Measurements from ENCODE around the gene TPST2. TPM values are rescaled to one million over a fixed set of nuclear protein-coding genes. Genes with fewer than 3 reads are reported as not detected.
"Not testable (repeated sequence)": the region's sequence is repeated elsewhere in the genome, so short reads cannot be mapped to it uniquely, and the experiment has no call there.

Gene TPST2
- total RNA-seq, 2 experiments from 2014 or later = 17.4 to 18.3 TPM

DNA sequence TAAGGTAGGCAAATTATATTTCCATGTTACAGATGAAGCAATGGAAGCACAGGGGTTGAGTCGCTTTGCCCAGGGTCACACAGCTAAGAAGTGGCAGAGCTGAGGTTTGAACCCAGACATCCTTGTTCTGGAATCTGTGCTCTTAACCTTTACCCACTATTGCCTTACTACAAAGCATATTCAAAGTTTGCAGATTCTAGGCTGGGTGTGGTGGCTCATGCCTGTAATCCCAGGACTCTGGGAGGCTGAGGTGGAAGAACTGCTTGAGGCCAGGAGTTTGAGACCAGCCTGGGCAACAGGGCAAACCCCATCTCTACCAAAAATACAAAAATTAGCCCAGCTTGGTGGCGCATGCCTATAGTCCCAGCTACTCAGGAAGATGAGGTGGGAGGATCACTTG lies 49.8 kb downstream of the TPST2 start:
- CTCF ChIA-PET = interaction anchor here (0.5 to 0.6 kb wide), 2 partner anchors 126 to 780 kb away, joined by 3 read pairs; no protein-coding TSS in a partner anchor
- DNase-seq (no peak), ATAC-seq (no peak)
- no peak overlapping the region for H3K4me3 Mint-ChIP-seq
- POLR2A ChIA-PET = no interaction called here
- H3K4me1 Mint-ChIP-seq = peaks cover 7% of the 10 kb centered on the region
- H3K27me3 Mint-ChIP-seq = no peaks in the 10 kb centered on the region
- intact Hi-C loops (cut with DNase I, micrococcal nuclease) = no loop called here
- no peaks in the 10 kb centered on the region for H3K9me3 Mint-ChIP-seq (ENCODE audit: low read depth)
- no peak overlapping the region for H3K27ac Mint-ChIP-seq
- H3K36me3 Mint-ChIP-seq (ENCODE audit: low read depth) = peaks cover 14% of the 10 kb centered on the region

GRCh38 chr22:26536762-26537134 lies 53.2 kb downstream of the TPST2 start:
- no peak for ATAC-seq
- intact Hi-C loops (cut with DNase I, micrococcal nuclease) = no loop called here
- no peak overlapping the region for H3K27ac Mint-ChIP-seq
- ChIA-PET POLR2A (no interaction called here), CTCF (interaction anchor here (0.7 to 1.2 kb wide), 2 partner anchors 14 to 175 kb away, joined by 3 to 6 read pairs; no protein-coding TSS in a partner anchor)
- H3K4me3 Mint-ChIP-seq = no peak overlapping the region
- H3K36me3 Mint-ChIP-seq (ENCODE audit: low read depth) = peaks cover 13% of the 10 kb centered on the region
- peaks cover 15% of the 10 kb centered on the region for H3K4me1 Mint-ChIP-seq
- no peaks in the 10 kb centered on the region for H3K9me3 Mint-ChIP-seq (ENCODE audit: low read depth)
- no peaks in the 10 kb centered on the region for H3K27me3 Mint-ChIP-seq
- DNase-seq = no peak

GRCh38 chr22:26536056-26536761 lies 53.7 kb downstream of the TPST2 start:
- POLR2A ChIA-PET = no interaction called here
- intact Hi-C loops (cut with DNase I, micrococcal nuclease) = no loop called here
- Mint-ChIP-seq H3K4me1 (peaks cover 15% of the 10 kb centered on the region), H3K36me3 (ENCODE audit: low read depth) (peaks cover 14% of the 10 kb centered on the region), H3K4me3 (no peak overlapping the region), H3K27ac (no peak overlapping the region), H3K27me3 (no peaks in the 10 kb centered on the region), H3K9me3 (ENCODE audit: low read depth) (no peaks in the 10 kb centered on the region)
- CTCF ChIA-PET = interaction anchor here (0.7 to 1.2 kb wide), 2 partner anchors 14 to 175 kb away, joined by 3 to 6 read pairs; no protein-coding TSS in a partner anchor
- ATAC-seq (no peak), DNase-seq (no peak)

- Mint-ChIP-seq H3K9me3 (ENCODE audit: low read depth) (no peaks in the 10 kb centered on the region), H3K4me3 (no peak overlapping the region), H3K27ac (peak overlapping the region; percentile 13), H3K36me3 (ENCODE audit: low read depth) (peaks cover 15% of the 10 kb centered on the region), H3K4me1 (peaks cover 15% of the 10 kb centered on the region), H3K27me3 (no peaks in the 10 kb centered on the region)
- ChIA-PET CTCF (interaction anchor here (0.6 to 1.1 kb wide), 3 partner anchors 9 to 30 kb away, joined by 4 to 5 read pairs (median 4); no protein-coding TSS in a partner anchor), POLR2A (no interaction called here)
- ATAC-seq (no peak), DNase-seq (no peak)
- intact Hi-C loops (cut with DNase I, micrococcal nuclease) = no loop called here
Observed at GRCh38 chr22:26535603-26535908, 54.4 kb downstream of the TPST2 start.

GRCh38 chr22:26534874-26535602 lies 54.9 kb downstream of the TPST2 start:
- Mint-ChIP-seq H3K4me3 (no peak overlapping the region), H3K27ac (peak overlapping the region; percentile 63), H3K9me3 (ENCODE audit: low read depth) (no peaks in the 10 kb centered on the region), H3K27me3 (no peaks in the 10 kb centered on the region), H3K36me3 (ENCODE audit: low read depth) (peaks cover 13% of the 10 kb centered on the region), H3K4me1 (peaks cover 15% of the 10 kb centered on the region)
- no peak for DNase-seq
- CTCF ChIA-PET = interaction anchor here (0.6 to 1.1 kb wide), 3 partner anchors 10 to 30 kb away, joined by 4 to 5 read pairs (median 4); no protein-coding TSS in a partner anchor
- intact Hi-C loops (cut with DNase I, micrococcal nuclease) = no loop called here
- ATAC-seq = peak; percentile 66
- POLR2A ChIA-PET = no interaction called here

DNA sequence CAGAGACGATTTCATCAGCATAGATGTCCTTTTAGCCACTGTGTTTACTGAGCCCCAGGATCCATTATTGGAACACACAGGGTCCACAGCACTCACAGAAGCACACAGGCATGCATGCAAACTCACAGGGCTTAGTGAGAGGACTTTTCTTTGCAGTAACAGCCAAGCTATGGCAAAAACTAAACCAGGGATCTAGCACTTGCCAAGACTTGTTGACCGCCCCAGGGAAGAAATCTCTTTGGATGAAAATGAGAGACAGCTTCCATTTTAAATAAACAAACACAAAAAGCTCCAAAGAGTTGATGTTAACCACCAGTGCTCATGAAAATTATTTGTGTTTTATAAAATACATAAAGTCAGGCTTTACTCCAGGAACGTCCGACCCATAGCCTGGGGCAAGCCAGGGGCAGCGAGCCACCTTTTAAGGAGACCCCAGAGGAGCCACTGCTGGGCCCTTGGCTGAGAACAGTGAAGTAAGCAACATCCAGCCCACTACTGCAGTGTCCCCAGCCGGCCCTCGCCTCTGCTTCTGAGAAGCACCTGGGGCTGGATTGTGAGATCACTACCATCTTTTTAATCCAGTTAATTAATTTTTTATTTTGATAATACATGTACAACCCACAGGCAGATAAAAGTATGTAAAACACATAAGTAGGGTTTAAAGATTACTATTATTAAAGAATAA lies 55.6 kb downstream of the TPST2 start:
- intact Hi-C loops (cut with DNase I, micrococcal nuclease) = no loop called here
- ATAC-seq (no peak), DNase-seq (no peak)
- ChIA-PET POLR2A (interaction anchor here (0.6 kb wide), 1 partner anchor 87 kb away, joined by 3 read pairs; the partner anchor contains the start of gene CRYBA4), CTCF (interaction anchor here (1.1 kb wide), 1 partner anchor 11 kb away, joined by 4 read pairs; no protein-coding TSS in a partner anchor)
- peaks cover 15% of the 10 kb centered on the region for H3K4me1 Mint-ChIP-seq
- no peaks in the 10 kb centered on the region for H3K27me3 Mint-ChIP-seq
- no peaks in the 10 kb centered on the region for H3K9me3 Mint-ChIP-seq (ENCODE audit: low read depth)
- H3K27ac Mint-ChIP-seq = peak overlapping the region; percentile 1
- H3K4me3 Mint-ChIP-seq = no peak overlapping the region
- H3K36me3 Mint-ChIP-seq (ENCODE audit: low read depth) = peaks cover 14% of the 10 kb centered on the region

DNA sequence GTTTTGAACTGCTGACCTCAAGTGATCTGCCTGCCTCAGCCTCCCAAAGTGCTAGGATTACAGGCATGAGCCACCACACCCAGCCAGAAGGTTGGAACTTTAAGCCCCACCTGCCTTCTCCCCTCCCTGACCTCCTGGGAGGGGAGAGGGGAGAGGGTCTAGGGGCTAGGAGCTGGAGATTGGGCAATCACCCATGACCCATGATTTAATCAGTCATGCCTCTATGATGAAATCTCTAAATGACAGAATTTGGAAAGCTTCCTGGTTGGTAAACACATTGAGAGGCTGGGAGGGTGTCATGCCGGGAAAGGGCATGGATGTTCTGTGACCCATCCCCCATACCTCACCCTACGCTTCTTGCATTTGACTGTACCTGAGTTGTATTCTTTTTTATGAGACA lies 60.6 kb downstream of the TPST2 start:
- ChIA-PET CTCF (interaction anchor here (1.2 kb wide), 1 partner anchor 26 kb away, joined by 3 read pairs; no protein-coding TSS in a partner anchor), POLR2A (no interaction called here)
- ATAC-seq = no peak
- DNase-seq = no peak
- H3K36me3 Mint-ChIP-seq (ENCODE audit: low read depth) = peaks cover 16% of the 10 kb centered on the region
- no peak overlapping the region for H3K27ac Mint-ChIP-seq
- intact Hi-C loops (cut with DNase I, micrococcal nuclease) = no loop called here
- no peak overlapping the region for H3K4me3 Mint-ChIP-seq
- H3K4me1 Mint-ChIP-seq = peaks cover 7% of the 10 kb centered on the region
- H3K27me3 Mint-ChIP-seq = no peaks in the 10 kb centered on the region
- H3K9me3 Mint-ChIP-seq (ENCODE audit: low read depth) = no peaks in the 10 kb centered on the region

GRCh38 chr22:26528518-26528917 lies 61.4 kb downstream of the TPST2 start:
- H3K36me3 Mint-ChIP-seq (ENCODE audit: low read depth) = peaks cover 17% of the 10 kb centered on the region
- H3K4me1 Mint-ChIP-seq; H3K27me3 Mint-ChIP-seq; intact Hi-C loops (cut with DNase I, micrococcal nuclease); POLR2A ChIA-PET; H3K4me3 Mint-ChIP-seq; H3K27ac Mint-ChIP-seq; ATAC-seq; DNase-seq; H3K9me3 Mint-ChIP-seq (ENCODE audit: low read depth): not testable (repeated sequence)
- CTCF ChIA-PET = interaction anchor here (1.2 kb wide), 1 partner anchor 26 kb away, joined by 3 read pairs; no protein-coding TSS in a partner anchor

DNA sequence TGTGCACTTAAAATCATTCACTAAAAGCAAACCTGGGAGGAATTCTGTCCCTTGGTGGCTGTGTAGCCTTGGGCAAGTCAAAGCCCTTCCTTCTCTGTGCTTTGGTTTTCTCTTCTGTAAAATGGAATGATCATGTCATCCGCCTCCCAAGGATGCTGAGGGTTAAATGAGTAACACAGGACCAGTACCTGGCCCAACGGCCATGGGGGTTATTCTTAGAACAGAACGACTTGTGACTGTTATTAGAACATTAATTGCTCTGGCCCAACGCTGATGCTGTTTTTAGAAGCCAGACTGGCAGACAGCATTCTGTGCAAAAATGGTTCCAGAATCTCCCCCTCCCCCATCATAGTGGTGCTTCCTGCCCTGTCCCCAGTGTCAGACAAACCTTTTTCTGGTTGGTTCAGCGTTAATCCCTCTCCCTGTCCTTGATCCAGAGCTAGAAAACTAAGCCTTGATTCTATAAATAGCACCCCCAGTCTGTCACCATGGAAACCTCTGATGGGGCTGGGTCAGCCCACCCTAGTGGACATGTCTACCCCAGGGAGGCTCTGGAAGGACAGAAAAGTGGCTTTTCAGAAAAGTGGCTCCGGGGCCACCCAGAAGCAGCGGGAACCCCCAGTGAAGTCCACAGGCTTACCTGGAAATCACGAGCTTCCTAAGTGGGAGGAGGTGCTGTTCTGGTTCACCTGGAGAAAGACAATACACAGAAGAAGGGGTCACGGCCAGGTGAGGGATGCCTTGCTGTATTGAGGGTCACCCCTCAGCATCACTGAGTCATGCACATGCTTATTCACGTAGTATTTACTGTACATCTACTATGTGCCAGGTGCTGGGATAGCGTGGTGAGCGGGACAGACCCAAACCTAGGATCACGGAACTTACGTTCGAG lies 62.1 kb downstream of the TPST2 start:
- intact Hi-C loops (cut with DNase I, micrococcal nuclease) = no loop called here
- Mint-ChIP-seq H3K4me1 (peaks cover 6% of the 10 kb centered on the region), H3K27ac (no peak overlapping the region), H3K36me3 (ENCODE audit: low read depth) (peaks cover 17% of the 10 kb centered on the region), H3K9me3 (ENCODE audit: low read depth) (no peaks in the 10 kb centered on the region), H3K4me3 (no peak overlapping the region), H3K27me3 (no peaks in the 10 kb centered on the region)
- no peak for DNase-seq
- no peak for ATAC-seq
- ChIA-PET CTCF (no interaction called here), POLR2A (no interaction called here)

DNA sequence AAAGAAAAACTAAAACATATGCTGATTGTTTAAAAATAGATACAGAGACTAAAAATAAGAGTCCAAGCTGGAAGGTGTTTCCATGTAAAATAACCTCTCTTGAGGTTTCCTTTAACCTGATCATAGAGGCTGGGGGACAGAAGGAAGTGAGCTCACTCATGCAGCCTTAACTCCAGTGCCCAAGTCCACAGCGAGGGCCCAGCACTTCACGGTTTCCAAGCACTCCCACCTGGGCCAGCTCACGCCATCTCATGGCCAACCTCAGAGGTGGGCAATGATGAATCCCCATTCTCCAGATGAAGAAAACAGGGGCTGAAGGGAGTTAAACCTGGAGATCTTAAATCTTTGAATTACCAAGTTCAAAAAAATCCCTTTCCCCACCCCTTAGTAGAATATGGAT lies 62.8 kb downstream of the TPST2 start:
- no peaks in the 10 kb centered on the region for H3K9me3 Mint-ChIP-seq (ENCODE audit: low read depth)
- POLR2A ChIA-PET = no interaction called here

More for the DNA sequence above, 62.8 kb downstream of the TPST2 start:
- H3K27ac Mint-ChIP-seq = peak overlapping the region; percentile 51
- intact Hi-C loops (cut with DNase I, micrococcal nuclease) = no loop called here
- no peaks in the 10 kb centered on the region for H3K4me1 Mint-ChIP-seq
- no peak for ATAC-seq
- DNase-seq = no peak
- peaks cover 17% of the 10 kb centered on the region for H3K36me3 Mint-ChIP-seq (ENCODE audit: low read depth)
- no peaks in the 10 kb centered on the region for H3K27me3 Mint-ChIP-seq
- CTCF ChIA-PET = no interaction called here
- no peak overlapping the region for H3K4me3 Mint-ChIP-seq

Measured in activated CD4-positive, alpha-beta T cell treated with anti-CD3 and anti-CD28 coated beads for 36 hours (primary cell).